Cerebellar nuclear complex (tissue), 1 donor: ENCODE measurements around the gene MYADM.

Experiments
- DNase-seq, 2 experiments: peaks; one replicate each; lab custom pipeline; 2025; lab: John Stamatoyannopoulos, UW

The MYADM gene

GRCh38 chr19:53915000-53915399, 47.3 kb downstream of the MYADM start:
- DNase-seq: no peak

- DNase-seq: no peak
Measured at GRCh38 chr19:53916004-53916403, 48.3 kb downstream of the MYADM start.

- no peak for DNase-seq
Measured at GRCh38 chr19:53917356-53917755, 49.7 kb downstream of the MYADM start.
